ENCODE results near the gene NF2.

The NF2 gene

DNA sequence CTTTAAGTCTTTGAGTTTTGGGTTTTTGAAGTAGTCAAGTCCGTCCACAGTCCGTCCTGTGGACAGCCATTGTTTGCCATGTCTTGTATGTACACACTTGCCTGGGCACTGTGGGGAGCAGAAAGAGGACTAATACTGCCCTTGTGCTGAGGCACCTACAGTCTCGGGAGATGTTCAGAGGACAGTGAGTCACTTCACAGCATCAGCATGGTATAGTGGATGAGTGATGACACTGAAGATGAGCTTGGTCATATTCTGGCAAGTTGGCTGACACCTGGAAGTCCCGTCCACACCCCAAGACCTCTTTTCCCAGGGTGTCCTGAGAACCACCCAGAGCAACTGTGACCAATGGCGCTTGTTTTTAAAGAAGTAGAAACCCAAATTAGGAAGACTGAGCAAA is 29.2 kb downstream of the NF2 start:
- DNase-seq: no peak

DNA sequence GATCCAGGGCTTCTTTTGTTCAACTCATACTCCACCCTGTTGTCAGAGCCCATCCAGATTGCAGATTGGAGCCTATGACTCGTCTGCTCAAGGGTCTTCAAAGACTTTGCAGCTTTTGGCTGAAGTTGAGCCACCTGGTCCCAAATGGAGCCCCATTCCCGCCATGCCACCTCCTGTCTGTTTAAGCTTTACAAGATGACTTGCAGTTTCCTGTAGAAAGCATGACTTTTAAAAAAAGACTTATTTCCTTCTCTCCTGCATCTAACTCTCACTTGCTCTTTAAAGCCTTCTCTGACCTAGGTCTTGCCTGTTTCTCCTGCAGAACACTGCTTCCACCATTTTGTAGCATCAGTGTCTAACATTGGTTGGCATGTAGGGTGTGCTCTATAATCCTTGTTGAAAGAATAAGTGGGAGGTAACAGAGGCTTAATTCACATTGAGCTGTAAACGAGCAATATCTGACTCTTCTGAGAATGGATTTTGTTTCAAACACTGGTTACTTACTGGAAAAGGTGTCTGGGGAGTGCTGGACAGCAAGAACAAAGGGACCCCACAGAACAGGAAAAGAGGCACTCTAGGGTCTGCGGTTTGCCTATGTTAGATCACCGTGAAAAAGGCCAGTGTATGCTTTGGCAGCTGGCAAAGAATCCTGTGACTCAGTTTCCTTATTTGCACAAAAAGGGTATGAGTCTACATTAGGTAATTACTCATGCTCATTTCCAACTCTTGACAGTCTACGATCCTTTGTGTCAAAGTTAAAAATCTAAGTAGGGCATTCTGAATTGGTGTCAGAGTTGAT is 30.3 kb downstream of the NF2 start:
- no peak for DNase-seq

DNA sequence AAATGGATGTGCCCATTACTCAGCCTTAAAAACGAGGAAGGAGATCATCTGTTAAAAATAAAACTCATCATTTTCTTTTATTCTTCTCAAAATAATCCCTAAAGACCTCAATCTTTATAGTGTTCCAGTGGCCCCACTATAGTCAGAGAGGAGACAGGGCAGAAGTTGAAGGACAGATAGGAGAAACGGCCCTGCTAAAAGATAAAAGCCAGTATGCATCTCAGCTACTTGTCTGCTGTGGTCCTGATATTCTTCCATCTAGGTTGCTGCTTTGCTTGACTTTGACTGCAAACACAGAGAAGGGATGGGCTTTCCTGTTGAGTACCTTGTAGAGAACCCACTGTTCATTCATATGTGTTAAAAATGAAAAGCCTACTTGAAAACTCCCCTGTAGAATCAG is 31.4 kb downstream of the NF2 start:
- DNase-seq: no peak

DNA sequence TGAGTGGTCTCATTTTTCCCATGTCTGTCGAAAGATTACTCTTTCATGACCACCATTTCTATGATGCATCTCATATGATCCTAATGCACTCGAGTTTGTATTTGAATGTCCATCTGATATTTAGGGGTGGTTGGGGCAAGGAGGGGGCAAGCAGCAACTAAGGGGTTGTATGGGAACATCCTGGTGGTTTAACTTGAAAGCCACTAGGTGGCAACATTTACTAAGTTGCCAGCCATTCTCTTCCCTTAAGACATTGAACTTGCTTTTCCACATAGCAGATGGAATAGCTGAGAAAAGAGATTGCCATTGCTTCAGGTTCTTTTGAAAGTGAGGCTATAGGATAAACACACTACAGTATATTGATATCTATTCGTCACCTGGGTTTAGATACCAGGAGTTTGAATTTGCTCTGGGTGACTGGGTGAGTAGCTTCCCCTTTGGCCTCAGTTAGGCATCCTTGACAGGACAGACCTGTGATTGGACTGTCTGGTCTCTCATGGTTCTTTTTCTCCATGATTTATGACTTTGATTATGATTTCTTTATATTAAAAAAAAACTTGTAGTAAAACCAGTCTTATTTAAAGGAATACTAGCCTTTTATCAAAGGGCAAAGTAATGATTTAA is 32.4 kb downstream of the NF2 start:
- DNase-seq: no peak

DNA sequence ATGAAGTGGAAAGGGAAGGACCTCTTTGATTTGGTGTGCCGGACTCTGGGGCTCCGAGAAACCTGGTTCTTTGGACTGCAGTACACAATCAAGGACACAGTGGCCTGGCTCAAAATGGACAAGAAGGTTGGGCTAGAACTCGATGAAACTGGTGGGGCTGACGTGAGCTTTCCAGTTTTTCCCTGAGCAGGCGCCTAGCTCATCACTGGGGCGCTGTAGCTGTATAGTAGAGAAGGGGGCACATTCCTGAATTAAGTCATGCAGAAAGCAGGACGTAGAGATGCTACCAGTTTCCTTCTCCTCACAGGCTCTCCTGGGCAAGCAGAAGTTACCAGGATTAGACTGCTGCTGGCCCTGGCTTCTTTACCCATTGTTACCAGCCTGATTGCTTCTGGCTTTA is 33.3 kb downstream of the NF2 start:
- no peak for DNase-seq

DNA sequence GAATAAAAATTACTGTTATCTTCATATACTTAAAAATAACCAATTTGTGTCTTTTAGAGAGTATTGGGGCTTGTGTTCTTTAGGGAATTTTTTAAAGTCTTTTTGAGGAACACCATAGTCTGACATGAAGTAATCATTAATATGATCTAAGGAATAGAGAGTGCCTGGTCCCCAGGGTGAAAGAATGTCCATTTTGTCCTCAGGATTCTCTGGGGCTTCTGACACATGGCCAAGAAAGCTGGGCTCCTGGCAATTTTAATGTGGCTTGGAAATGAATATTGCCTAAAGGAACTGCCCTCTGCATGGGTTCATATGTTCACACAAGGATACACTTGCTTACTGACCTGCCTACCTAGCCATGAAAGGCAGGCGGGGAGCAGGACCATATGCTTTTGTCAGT is 33.7 kb downstream of the NF2 start:
- DNase-seq: no peak

DNA sequence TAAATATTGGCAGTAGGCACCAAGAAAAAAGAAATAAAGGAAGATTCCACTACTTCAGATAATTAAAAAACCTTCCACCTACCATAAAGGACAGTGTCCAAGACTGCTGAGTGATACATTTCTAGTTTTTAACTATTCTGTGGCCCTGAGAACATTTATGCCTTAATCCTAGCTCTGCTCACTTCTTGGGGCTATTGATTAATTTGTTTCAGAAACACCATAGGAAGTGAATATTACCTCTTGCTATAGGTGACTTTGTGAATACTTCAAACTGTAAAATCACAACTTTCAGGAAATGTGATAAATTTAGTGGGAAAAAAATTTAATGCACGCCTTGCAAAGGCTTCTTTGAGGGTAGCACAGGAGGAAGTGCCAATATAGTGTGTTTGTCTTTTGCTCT is 35.2 kb downstream of the NF2 start:
- DNase-seq: no peak

DNA sequence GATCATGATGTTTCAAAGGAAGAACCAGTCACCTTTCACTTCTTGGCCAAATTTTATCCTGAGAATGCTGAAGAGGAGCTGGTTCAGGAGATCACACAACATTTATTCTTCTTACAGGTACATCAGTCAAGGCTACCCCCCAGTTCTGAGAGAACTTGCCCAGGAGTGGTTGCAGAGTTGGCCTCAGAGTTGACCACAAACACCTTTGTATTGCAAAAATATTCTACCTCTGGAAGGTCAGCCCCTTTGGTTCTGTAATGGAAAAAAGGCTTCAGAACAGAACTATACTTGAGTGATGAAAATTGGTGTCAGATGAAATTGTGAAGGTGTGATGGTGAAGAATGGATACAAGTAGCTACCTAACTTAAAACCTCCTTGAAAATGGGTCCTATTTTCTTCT is 35.7 kb downstream of the NF2 start:
- DNase-seq: no peak

DNA sequence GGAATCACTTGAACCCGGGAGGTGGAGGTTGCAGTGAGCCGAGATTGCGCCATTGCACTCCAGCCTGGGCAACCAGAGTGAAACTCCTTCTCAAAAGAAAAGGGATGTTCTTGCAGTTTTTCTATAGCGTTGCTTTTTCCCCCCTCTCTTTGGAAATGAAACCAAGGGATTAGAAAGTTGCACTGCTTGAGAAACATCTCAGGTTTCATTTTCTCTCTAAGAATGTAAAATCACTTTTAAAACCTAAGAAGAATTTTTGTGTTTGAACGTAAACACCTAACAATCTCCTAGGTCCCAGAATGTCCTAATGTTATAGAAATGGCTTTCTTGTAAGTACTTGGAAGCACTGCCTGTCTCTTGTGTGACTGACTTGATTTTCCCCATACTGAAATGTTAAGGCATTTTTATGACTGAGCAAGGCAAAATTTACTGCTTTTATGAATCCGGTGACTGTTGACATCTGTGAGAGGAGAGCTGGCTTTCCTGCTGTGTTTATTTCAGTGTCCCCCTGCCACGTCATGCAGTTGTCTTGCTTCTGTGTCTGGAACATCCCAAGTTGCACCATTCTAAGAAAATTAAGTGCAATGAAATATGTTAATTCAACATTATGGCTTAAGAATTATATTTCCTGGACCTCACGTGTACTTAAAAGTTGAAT is 37.7 kb downstream of the NF2 start:
- DNase-seq: no peak

DNA sequence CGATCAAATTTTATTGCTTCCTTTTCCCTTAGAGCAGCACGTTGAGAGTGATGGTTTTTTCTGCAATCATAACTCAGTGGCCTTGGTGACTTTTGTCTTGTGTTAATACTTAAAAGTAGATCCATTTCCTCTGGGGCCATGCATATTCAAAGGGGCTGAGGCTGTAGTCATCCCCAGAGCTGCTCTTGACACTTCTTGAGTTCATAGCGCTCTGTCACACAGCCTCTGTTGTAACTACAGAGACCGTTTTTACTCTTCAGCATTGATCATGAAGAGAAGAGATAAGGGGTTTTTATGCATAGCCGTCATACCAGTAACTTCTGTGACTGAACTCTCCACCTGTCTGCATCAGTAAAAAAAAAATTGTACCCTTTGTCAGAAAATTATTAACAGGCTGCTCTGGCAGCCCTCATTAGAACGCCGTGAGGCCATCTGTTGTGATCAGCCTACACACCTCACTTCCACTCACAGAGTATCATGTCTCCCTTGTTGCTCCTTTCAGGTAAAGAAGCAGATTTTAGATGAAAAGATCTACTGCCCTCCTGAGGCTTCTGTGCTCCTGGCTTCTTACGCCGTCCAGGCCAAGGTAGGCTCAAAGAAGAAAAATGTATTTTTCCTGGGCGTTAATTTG is 38.4 kb downstream of the NF2 start:
- no peak for DNase-seq

DNA sequence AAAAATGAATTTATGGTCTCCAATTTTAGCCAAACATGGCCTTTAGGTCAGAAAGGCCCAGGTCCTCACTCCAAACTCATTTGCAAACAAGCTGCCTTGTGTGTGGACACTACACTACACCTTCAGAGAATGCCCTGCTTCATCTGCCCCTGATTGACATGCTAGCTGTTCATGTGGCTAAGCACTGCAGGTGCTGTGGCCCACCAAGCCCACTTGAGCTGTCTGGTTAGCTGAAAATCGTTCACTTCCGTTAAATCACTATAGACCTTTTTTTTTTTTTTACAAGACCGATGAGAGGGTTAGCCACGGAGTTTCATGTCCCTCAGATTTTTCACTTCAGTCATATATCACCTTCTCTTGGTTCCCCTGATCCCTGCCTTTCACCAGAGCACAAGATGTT is 39.3 kb downstream of the NF2 start:
- DNase-seq: no peak

DNA sequence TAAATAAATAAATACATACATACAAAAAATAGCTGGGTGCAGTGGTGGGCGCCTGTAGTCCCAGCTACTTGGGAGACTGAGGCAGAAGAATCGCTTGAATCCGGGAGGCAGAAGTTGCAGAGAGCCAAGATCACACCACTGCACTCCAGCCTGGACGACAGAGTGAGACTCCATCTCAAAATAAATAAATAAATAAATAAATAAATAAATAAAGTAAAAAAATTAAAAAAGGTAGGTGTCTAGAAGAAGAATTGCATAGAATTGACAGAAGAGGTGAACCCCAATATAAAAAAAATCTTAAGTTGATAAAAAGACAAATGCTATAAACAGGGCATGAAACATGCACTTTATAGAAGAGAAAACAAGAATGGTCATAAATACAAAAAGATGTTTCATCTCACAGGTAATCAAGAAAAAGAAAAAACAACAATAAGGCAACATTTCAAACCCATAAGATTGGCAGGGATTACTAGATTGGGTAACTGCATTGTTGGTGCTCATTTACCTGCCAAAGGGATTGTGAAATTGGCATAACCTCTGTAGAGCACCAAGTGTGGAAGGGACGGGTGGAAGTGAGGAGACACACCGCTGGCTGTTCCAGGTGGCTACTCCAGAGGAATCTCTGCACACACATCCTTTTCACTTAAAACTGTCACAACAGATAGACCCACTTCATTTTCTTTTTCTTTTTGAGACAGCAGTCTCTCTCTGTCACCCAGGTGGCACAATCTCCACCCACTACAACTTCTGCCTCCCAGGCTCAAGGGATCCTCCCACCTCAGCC is 44.7 kb downstream of the NF2 start:
- no peak for DNase-seq

DNA sequence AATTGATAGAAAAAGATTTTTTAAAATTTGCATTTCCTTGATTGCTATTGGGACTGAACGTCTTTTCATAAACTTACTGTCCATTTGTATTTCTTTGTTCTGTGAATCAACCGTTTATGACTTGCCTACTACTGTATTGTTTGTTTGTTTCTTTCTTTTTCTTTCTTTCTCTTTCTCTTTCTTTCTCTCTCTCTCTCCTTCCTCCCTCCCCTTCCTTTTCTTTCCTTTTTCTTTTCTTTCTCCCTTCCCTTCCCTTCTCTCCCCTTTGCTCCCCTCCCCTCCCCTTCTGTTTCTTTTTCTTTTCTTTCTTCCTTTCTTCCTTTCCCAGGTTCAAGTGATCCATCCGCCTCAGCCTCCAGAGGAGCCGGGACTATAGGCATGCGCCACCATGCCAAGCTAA is 46.9 kb downstream of the NF2 start:
- DNase-seq: no peak

DNA sequence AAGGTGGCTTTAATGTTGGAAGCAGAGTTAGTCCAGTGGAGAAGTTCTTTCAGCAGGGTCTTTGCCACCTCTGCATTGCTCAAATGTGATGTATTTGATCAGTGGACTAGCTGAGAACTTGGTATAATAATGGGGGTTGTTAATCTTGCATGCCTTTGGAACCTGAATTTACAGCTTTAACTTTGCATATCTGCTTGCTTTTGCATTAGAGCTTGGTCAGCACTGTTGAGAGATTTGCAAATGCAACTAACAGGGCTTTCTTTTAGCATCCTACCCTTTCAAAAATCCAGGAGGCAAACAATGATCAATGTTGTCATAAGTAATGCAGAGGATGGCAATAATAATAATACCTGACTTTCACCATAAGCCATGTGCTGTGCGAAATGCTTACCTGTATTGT is 48.2 kb downstream of the NF2 start:
- DNase-seq: no peak

DNA sequence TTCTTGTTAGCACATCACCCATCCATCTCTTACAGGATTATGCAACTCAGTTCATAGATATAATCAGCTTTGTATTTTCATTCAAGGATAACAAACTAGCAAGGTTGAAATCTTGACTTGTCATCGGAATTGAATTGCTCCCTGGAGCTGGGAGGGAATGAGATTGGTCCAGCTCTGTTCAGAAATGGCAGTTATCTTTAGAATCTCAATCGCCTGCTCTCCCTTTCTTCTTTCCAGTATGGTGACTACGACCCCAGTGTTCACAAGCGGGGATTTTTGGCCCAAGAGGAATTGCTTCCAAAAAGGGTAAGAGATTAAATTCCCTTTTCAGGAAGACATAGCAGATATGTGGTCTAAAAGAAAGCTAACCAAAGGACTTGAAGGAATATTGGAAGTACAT is 51.0 kb downstream of the NF2 start:
- DNase-seq: no peak

DNA sequence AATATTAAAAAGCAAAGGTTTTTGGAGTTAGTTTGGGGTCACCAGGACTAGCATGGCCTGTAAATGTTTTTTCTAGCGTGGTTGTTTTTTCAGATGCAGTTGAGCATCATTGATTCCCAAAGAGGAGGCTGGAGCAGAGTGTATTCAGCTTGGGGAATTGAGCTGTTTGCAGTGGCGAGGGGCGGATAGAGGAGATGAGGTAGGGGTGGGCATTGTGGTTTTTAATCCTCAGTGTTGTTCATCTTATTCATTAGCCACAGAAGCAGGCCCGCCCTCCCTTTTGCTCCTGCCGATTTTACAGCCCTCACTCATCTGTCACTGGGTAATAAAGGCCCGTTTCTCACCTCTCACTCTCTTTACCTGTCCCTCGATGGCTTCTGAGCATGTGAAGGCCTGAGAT is 51.4 kb downstream of the NF2 start:
- DNase-seq: no peak

DNA sequence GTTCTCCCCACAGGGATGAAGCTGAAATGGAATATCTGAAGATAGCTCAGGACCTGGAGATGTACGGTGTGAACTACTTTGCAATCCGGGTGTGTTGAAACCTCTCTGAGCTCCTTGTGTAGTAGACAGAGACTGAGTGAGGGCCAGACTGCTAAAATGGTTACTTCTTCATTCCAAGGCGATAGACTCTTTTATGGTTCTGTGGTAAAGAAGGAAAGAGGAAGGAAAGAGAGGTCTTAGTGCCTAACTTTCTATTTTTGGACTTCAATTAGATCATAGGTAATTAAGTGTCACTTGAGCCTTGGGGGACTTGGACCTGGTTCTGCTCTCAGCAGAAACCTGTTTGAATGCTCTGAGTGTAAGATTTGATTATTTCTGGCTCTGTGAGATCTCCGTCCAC is 54.7 kb downstream of the NF2 start:
- no peak for DNase-seq

DNA sequence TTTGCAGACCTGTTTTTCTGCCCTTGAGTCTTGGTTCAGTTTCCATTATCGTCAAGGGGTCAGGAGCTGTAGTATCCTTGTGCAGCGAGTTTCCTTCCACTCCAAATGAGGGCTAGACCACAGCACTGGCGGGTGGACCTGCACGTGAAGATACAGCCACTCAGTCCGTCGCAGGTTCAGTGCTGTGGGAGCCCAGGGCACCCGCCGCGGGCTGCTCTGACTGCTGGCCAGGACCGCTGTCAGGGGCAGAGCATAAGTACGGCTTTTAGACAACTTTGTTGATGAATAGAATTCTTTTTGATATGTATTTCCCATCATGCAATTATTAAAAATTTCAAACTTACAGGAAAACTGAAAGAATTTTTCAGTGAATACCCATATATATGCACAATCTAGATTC is 56.6 kb downstream of the NF2 start:
- DNase-seq: no peak

DNA sequence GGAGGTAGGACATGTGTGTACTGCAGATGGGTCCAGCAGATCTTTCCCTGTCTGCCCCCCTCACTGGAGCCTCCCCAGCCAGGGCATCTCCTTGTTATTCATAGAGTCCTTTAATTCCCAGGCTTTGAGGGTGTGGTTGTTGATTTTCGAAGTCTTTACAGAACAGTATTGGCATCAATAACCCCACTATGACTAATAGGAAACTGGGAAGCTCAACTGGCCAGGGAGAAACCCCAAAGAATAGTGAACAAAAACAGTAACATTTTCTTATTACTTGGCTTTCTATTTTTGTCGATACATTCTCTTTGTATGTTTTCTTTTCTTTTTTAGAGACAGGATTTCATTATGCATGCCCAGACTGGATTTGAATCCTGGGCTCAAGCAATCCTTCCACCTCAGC is 57.9 kb downstream of the NF2 start:
- no peak for DNase-seq

DNA sequence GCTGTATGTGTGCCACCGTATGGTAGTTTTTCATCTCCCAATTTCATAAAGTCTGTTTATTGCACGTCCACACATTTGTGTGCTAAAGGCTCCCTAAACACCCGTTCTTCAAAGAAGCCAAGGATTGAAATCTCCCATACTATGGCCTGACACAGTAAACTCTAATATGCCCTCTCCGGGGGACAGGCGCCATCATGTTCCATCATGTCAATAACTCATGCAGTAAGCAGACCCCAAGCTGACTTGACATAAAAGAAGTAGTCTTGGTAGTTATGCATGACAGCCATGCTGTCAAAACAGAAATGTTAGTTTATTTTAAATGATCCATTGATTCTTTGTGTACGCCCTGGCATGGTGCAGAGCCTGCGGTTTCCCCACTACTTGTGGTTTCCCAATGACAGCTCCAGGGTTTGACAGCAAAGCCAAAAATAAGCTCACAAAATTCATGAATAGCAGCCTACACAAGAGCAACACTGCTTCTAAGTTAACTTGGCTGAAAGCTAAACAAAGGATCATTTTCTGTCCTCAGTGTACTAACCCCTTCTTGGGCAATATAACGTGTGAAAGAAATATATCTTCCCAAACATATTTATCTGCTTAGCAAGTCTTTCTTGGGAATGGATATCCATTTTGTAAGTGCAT is 59.9 kb downstream of the NF2 start:
- DNase-seq: no peak

DNA sequence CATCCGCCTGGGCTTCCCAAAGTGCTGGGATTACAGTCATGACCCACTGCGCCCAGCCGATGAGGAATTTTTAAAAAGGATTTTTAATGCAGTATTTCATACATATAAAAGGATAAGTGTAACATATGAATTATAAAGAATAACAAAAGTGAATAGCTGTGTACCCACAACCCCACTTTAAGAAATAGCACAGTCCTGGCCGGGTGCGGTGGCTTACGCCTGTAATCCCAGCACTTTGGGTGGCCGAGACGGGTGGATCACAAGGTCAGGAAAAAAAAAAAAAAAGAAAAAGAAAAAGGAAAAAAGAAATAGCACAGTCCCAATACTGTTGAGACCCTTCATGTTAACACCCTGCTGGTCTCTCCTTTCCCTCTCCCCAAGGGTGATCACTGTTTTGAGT is 62.1 kb downstream of the NF2 start:
- no peak for DNase-seq

DNA sequence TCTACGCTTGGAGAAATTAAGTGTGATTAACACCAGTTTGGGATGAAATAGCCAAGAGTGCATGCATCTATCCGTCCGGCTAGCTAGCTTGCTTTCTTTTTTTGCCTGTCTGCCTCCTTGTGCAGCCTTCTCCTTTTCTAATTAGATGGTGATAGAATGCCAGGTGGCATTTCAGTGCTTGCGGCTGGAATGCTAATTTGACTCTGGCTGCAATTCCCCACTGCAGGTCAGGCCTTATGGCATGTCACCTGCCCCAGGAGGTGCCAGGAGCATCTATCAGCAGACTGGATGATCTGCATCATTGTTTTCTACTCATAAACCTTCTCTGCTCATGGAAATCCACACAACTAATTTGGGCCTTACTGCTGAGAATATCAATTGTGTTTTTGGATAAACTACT is 65.2 kb downstream of the NF2 start:
- DNase-seq: no peak

DNA sequence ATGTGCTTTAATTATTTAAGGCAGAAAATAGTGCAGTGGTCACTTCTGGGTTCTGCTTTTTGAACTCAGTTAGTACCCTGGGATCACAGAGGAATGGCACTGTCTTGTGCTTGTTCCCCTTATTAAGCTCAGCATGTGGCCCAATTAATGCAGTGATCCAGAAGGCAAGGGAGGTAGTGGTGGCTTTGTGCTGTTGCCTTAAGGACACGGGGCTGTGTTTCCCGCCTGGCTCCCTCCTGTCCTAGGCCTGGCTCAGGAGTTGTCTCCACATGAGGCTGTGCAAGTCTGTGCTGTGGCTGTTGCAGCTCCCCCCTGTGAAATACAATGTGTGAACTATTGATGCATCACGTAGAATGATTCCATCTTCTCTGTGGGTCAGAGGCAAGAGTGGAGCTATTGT is 67.2 kb downstream of the NF2 start:
- DNase-seq: no peak

Data from stimulated activated CD4-positive, alpha-beta T cell treated with anti-CD3 and anti-CD28 coated beads, Interleukin-2, amount 100 ng/mL, for 24 hours (primary cell).